Fibroblast of mammary gland (primary cell): ENCODE results near the gene CNOT2.
A peak's percentile ranks its signal among the peaks of the same experiment; 100 is the strongest.

Experiments used
- DNase-seq: peaks from one replicate; pipeline ENCODE4 v3.0.0-alpha.2; 2010; ENCODE audit warnings: low read depth
- H3K4me3 ChIP-seq: 2 replicates; pipeline ENCODE4 v1.5.1; 2011; ENCODE audit warnings: low read depth, mild to moderate bottlenecking, low read length, moderate library complexity; ENCODE audit not compliant: control insufficient read depth
- TF ChIP-seq, protein P1 (sequence below): conservative IDR thresholded peaks from 2 replicates; pipeline ENCODE4 v1.5.1; 2011; ENCODE audit warnings: low read depth, low read length, inconsistent platforms; ENCODE audit not compliant: control insufficient read depth, insufficient read depth

CNOT2 gene

GRCh38 chr12:70354787-70355186 is 111.6 kb downstream of the CNOT2 start:
- H3K4me3 ChIP-seq = no peak overlapping the region
- TF ChIP-seq, protein P1, sequence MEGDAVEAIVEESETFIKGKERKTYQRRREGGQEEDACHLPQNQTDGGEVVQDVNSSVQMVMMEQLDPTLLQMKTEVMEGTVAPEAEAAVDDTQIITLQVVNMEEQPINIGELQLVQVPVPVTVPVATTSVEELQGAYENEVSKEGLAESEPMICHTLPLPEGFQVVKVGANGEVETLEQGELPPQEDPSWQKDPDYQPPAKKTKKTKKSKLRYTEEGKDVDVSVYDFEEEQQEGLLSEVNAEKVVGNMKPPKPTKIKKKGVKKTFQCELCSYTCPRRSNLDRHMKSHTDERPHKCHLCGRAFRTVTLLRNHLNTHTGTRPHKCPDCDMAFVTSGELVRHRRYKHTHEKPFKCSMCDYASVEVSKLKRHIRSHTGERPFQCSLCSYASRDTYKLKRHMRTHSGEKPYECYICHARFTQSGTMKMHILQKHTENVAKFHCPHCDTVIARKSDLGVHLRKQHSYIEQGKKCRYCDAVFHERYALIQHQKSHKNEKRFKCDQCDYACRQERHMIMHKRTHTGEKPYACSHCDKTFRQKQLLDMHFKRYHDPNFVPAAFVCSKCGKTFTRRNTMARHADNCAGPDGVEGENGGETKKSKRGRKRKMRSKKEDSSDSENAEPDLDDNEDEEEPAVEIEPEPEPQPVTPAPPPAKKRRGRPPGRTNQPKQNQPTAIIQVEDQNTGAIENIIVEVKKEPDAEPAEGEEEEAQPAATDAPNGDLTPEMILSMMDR = no peak

GRCh38 chr12:70355972-70356371 is 112.7 kb downstream of the CNOT2 start:
- TF ChIP-seq, protein P1 = no peak
- no peak overlapping the region for H3K4me3 ChIP-seq
- DNase-seq = no peak

More at GRCh38 chr12:70354787-70355186, 111.6 kb downstream of the CNOT2 start:
- no peak for DNase-seq

DNA sequence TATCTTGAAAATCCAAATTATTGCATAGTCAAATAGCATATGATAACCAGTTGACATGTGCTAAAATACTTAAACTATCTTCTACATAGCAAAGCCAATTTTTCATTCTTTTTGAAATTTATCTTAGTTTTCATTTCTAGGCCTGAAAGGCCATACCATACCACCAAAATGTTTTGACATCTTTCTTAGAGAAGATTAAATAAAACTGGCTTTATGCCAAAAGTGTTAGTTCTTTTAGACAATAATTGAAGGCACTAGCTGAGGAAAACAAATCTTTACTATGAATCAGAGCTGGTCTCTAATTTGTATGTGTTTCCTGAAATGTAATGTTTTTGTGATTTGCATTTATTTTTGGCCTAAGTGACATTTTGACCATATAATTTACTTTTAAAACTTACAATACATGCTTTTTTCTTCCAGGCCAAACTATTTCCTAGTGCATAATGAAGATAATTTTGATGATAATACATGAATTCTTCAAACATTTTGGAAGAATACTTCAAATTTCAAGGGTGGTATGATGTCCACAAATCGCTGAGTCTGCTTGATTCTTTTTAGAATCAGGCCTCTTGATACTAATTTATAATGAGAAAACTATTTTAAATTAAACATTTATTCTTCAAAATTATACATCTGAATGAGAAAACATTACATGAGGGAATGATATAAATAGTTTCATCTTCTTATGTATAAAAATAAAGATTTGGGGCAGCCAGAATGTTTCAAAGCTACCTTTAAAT is 116.4 kb downstream of the CNOT2 start:
- H3K4me3 ChIP-seq = no peak overlapping the region
- no peak for DNase-seq
- TF ChIP-seq, protein P1 = no peak

GRCh38 chr12:70360218-70360617 is 117.0 kb downstream of the CNOT2 start:
- H3K4me3 ChIP-seq = no peak overlapping the region
- no peak for DNase-seq
- TF ChIP-seq, protein P1 = no peak

DNA sequence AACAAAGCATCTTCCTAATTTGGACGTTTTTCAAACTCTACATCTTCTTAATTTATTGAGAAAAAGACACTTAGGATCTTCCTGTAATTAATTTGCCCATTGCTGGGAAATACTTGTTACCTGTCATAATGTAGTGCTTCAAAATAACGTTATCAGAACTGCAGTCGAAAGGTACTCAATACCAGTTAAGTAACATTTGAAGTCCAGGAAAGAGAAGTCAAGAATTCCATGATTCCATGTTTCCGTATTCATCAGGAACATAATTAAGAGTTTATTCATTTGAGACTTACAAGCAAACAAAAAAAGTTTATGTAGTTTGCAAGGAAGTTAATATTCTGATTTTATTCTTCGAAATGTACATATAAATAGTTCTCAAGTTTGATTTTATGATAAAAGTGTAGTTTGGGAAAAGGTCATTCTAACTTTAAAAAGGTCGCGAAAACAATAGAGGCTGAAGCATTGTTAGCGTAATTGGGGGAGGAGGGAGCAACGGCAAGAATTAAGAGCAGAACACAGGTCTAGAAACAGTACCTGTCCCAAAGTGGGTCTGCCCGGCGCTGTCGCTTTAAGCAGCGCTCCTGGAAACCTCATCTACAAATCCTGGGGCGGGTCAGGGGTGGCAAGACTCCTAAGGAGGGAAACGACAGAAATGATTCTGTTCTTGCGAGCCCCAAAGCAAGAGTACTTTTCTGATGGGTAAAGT is 121.6 kb downstream of the CNOT2 start:
- DNase-seq = no peak
- TF ChIP-seq, protein P1 = no peak
- no peak overlapping the region for H3K4me3 ChIP-seq

DNA sequence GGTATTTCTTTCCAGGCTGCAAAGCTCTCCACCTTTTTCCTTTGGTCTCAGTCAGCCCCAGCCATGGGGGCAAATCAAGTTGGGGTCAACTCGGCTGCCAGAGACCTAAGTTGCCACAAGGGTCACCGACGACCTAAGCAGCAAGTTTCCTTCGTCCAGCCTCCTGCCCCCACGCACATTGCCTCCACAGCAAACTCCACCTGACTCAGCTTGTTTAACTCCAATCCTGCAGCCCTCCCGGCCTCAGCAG is 122.1 kb downstream of the CNOT2 start:
- no peak for DNase-seq
- TF ChIP-seq, protein P1 = no peak
- H3K4me3 ChIP-seq = peak overlapping the region; percentile 33
